Renal cortical epithelial cell (primary cell): ENCODE data around the gene HTR4. TPM values are rescaled to one million over a fixed set of nuclear protein-coding genes. Genes with fewer than 3 reads are reported as not detected.
"Not testable (repeated sequence)": the region's sequence is repeated elsewhere in the genome, so short reads cannot be mapped to it uniquely, and the experiment has no call there.

Experiments used
- DNase-seq: peaks from one replicate; pipeline ENCODE4 v3.0.0-alpha.2; 2011; ENCODE audit warnings: low read depth
- total RNA-seq: library from RNA; depleted of rRNA; stranded (reverse); fragments of >200 nt; gene quantifications from 2 replicates; pipeline ENCODE4 v1.2.3, GENCODE V29; 2014

The HTR4 gene
- total RNA-seq, 1 donor from 2014 or later, result not detected

GRCh38 chr5:148477429-148477828 lies 176.9 kb downstream of the HTR4 start:
- DNase-seq, result no peak

- no peak for DNase-seq
Measured at GRCh38 chr5:148476302-148476701, 178.0 kb downstream of the HTR4 start.

- DNase-seq, result no peak
Measured at GRCh38 chr5:148474025-148474511, 180.3 kb downstream of the HTR4 start.

GRCh38 chr5:148471379-148471778 lies 182.9 kb downstream of the HTR4 start:
- no peak for DNase-seq

GRCh38 chr5:148469501-148469935 lies 184.8 kb downstream of the HTR4 start:
- peak; percentile 60 for DNase-seq

GRCh38 chr5:148468746-148469145 lies 185.6 kb downstream of the HTR4 start:
- DNase-seq, result not testable (repeated sequence)

GRCh38 chr5:148467958-148468357 lies 186.4 kb downstream of the HTR4 start:
- DNase-seq, result no peak

GRCh38 chr5:148466236-148466580 lies 188.1 kb downstream of the HTR4 start:
- no peak for DNase-seq

- no peak for DNase-seq
Measured at GRCh38 chr5:148465381-148466235, 188.7 kb downstream of the HTR4 start.

GRCh38 chr5:148459669-148460068 lies 194.7 kb downstream of the HTR4 start:
- no peak for DNase-seq

GRCh38 chr5:148458036-148458888 lies 196.1 kb downstream of the HTR4 start:
- no peak for DNase-seq

GRCh38 chr5:148457183-148457620 lies 197.1 kb downstream of the HTR4 start:
- peak; percentile 67 for DNase-seq

- peak; percentile 86 for DNase-seq
Measured at GRCh38 chr5:148455185-148455584, 199.1 kb downstream of the HTR4 start.

GRCh38 chr5:148454576-148454975 lies 199.8 kb downstream of the HTR4 start:
- DNase-seq, result no peak

- DNase-seq, result no peak
Measured at GRCh38 chr5:148452499-148453193, 201.7 kb downstream of the HTR4 start.

GRCh38 chr5:148446611-148447010 lies 207.7 kb downstream of the HTR4 start:
- peak; percentile 95 for DNase-seq

- DNase-seq, result no peak
Measured at GRCh38 chr5:148445578-148445977, 208.7 kb downstream of the HTR4 start.

- peak; percentile 73 for DNase-seq
Measured at GRCh38 chr5:148443998-148444397, 210.3 kb downstream of the HTR4 start.

- no peak for DNase-seq
Measured at GRCh38 chr5:148443241-148443640, 211.1 kb downstream of the HTR4 start.

GRCh38 chr5:148438933-148439332 lies 215.4 kb downstream of the HTR4 start:
- no peak for DNase-seq

- no peak for DNase-seq
Measured at GRCh38 chr5:148437249-148437648, 217.1 kb downstream of the HTR4 start.

GRCh38 chr5:148436029-148436428 lies 218.3 kb downstream of the HTR4 start:
- no peak for DNase-seq
